Thymus (tissue), 11 donors: ENCODE results near the gene BANK1. TPM values are rescaled to one million over a fixed set of nuclear protein-coding genes. Genes with fewer than 3 reads are reported as not detected.

Experiments
- DNase-seq, 9 donors: peaks; one replicate each; pipeline ENCODE4 v3.0.0-alpha.2; 2013; ENCODE audit warnings: low spot score in 9 of 9, low read depth in 6 of 9, missing footprints in 1 of 9
- H3K27ac ChIP-seq, 2 donors: one replicate each; pipeline ENCODE4 v1.5.1; 2013; ENCODE audit warnings: control low read depth in 1 of 2, low read depth in 1 of 2, low read length in 1 of 2, mild to moderate bottlenecking in 1 of 2, moderate library complexity in 1 of 2
- H3K27me3 ChIP-seq, 2 donors: one replicate each; pipeline ENCODE4 v1.5.1; 2013; ENCODE audit warnings: low read length in 1 of 2; ENCODE audit not compliant: control insufficient read depth in 2 of 2, insufficient read depth in 1 of 2
- H3K36me3 ChIP-seq, 2 donors: one replicate each; pipeline ENCODE4 v1.5.1; 2013; ENCODE audit warnings: low read length in 1 of 2, mild to moderate bottlenecking in 1 of 2, moderate library complexity in 1 of 2; ENCODE audit not compliant: control insufficient read depth in 2 of 2, insufficient read depth in 2 of 2
- H3K4me1 ChIP-seq, 2 donors: one replicate each; pipeline ENCODE4 v1.5.1; 2013; ENCODE audit warnings: low read length in 2 of 2; ENCODE audit not compliant: control insufficient read depth in 2 of 2, insufficient read depth in 2 of 2
- H3K4me3 ChIP-seq, 2 donors: one replicate each; pipeline ENCODE4 v1.5.1; 2013; ENCODE audit warnings: low read length in 2 of 2, control low read depth in 1 of 2, mild to moderate bottlenecking in 1 of 2
- H3K9me3 ChIP-seq, 2 donors: one replicate each; pipeline ENCODE4 v1.5.1; 2013; ENCODE audit warnings: low read length in 1 of 2, mild to moderate bottlenecking in 1 of 2; ENCODE audit not compliant: control insufficient read depth in 2 of 2, insufficient read depth in 1 of 2
- WGBS: extraction: QIAGEN DNeasy Blood & Tissue Kit; methylation state at CpG from one replicate; pipeline ENCODE4 v1.1.7; 2013; 5-methylcytosine and 5-hydroxymethylcytosine counted together
- polyA plus RNA-seq: library from polyadenylated mRNA; stranded (reverse); fragments of 200-250 nt; gene quantifications from one replicate; pipeline ENCODE4 v1.2.3, GENCODE V29; 2013
- total RNA-seq: library from RNA; stranded (reverse); fragments of 120-200 nt; gene quantifications from one replicate; pipeline ENCODE4 v1.2.4, GENCODE V29; 2013
- donor health status: healthy.

Gene BANK1
- total and polyA plus RNA-seq, 2 donors, result 1.7 to 10.9 TPM

DNA sequence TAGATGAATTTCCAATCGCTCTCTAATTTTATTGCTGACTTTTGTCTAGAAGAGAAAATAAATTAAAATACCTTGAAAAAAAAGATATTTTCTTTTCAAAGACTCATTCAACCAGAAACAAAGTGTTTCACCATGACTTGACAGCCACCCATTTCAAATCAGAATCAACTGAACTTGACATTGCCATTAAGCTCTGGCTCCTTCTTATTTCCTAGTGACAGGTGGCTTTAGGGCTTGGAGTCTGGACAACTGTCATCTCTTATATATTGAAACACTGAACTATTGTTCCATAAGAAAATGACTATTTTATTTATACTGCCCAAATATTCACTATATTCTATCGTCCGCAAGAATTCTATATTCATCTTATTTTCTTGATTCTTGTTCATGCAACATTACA lies 325.6 kb downstream of the BANK1 start:
- over 99% methylated on average over 3 of the region's 3 CpGs for WGBS

DNA sequence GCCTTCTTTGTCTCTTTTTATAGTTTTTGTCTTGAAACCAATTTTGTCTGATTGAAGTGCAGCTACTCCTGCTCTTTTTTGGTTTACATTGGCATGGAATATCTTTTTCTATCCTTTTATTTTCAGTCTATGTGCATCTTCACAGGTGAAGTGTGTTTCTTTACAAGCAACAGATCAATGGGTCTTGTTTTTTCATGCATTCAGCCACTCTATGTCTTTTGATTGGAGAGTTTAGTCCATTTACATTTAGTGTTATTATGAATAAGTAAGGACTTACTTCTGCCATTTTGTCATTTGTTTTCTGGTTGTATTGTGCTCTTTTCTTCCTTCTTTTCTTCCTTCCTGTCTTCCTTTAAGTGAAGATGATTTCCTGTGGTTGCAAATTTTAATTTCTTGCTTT lies 330.3 kb downstream of the BANK1 start:
- Histone ChIP-seq H3K4me3 (no peak overlapping the region), H3K27ac (no peak overlapping the region), H3K36me3 (no peaks in the 10 kb centered on the region), H3K27me3 (no peaks in the 10 kb centered on the region), H3K4me1 (no peaks in the 10 kb centered on the region), H3K9me3 (no peaks in the 10 kb centered on the region)
- DNase-seq, result no peak

More for the DNA sequence above, 325.6 kb downstream of the BANK1 start:
- H3K4me1 ChIP-seq, result no peaks in the 10 kb centered on the region
- no peaks in the 10 kb centered on the region for H3K9me3 ChIP-seq
- H3K27ac ChIP-seq, result no peak overlapping the region
- DNase-seq, result no peak
- no peaks in the 10 kb centered on the region for H3K27me3 ChIP-seq
- no peaks in the 10 kb centered on the region for H3K36me3 ChIP-seq
- H3K4me3 ChIP-seq, result no peak overlapping the region
